Body of pancreas (tissue), 4 donors: ENCODE measurements around the gene MOBP.

ENCODE experiments used
- CTCF ChIP-seq, 7 experiments: fragments of 450-650 bp in 4 of 7; fragments of 200-600 bp in 3 of 7; sonication (generic) in 3 of 7; IDR thresholded peaks; one replicate each; pipeline ENCODE4 v1.5.1; 2016 to 2019; ENCODE audit warnings: antibody characterized with exemption in 7 of 7
- POLR2A ChIP-seq, 3 donors: fragments of 450-650 bp; IDR thresholded peaks; one replicate each; pipeline ENCODE4 v1.6.1; 2016; ENCODE audit warnings: antibody characterized with exemption in 3 of 3, mild to moderate bottlenecking in 2 of 3

GRCh38 chr3:39542588-39542988 is 75.1 kb downstream of the MOBP start:
- TF ChIP-seq POLR2A (IDR thresholded peaks at IDR 0.05) (no peak), CTCF (IDR thresholded peaks at IDR 0.05) (no peak)
